Progenitor cell of endocrine pancreas (in vitro differentiated cells): ENCODE data around the gene RAB3GAP2. TPM values are rescaled to one million over a fixed set of nuclear protein-coding genes. Genes with fewer than 3 reads are reported as not detected.

ENCODE experiments used
- DNase-seq: peaks from one replicate; pipeline ENCODE4 v3.0.0; 2021; ENCODE audit warnings: low spot score; ENCODE audit not compliant: unreplicated experiment
- H3K27ac Mint-ChIP-seq: 2 replicates; pipeline ENCODE4 v1.8.0; 2021; ENCODE audit warnings: mild to moderate bottlenecking, moderate library complexity, mixed read lengths
- H3K27me3 Mint-ChIP-seq: 2 replicates; pipeline ENCODE4 v1.8.0; 2021; ENCODE audit warnings: mixed read lengths
- H3K36me3 Mint-ChIP-seq: 2 replicates; pipeline ENCODE4 v1.8.0; 2022; ENCODE audit warnings: mixed read lengths; ENCODE audit not compliant: insufficient read depth
- H3K4me1 Mint-ChIP-seq: 2 replicates; pipeline ENCODE4 v1.8.0; 2021; ENCODE audit warnings: low read depth, mixed read lengths
- H3K4me3 Mint-ChIP-seq: 2 replicates; pipeline ENCODE4 v1.8.0; 2021; ENCODE audit warnings: low read depth, mild to moderate bottlenecking, moderate library complexity, mixed read lengths
- H3K9me3 Mint-ChIP-seq: 2 replicates; pipeline ENCODE4 v1.8.0; 2021; ENCODE audit warnings: low read depth, mixed read lengths
- total RNA-seq: library from RNA; stranded (reverse); gene quantifications from 2 replicates; pipeline ENCODE4 v1.2.1, GENCODE V29; 2021
- TF ChIP-seq, protein P1 (sequence below): fragments of 200-600 bp; sonication (generic); IDR thresholded peaks from one replicate; pipeline ENCODE4 v1.5.0; 2021; ENCODE audit warnings: antibody characterized with exemption, mild to moderate bottlenecking; ENCODE audit not compliant: unreplicated experiment

Gene RAB3GAP2
- total RNA-seq, 1 donor from 2014 or later, result 47.9 TPM

- H3K4me3 Mint-ChIP-seq, result no peak overlapping the region
- no peaks in the 10 kb centered on the region for H3K27me3 Mint-ChIP-seq
- DNase-seq, result no peak
- no peak overlapping the region for H3K27ac Mint-ChIP-seq
- TF ChIP-seq, protein P1, sequence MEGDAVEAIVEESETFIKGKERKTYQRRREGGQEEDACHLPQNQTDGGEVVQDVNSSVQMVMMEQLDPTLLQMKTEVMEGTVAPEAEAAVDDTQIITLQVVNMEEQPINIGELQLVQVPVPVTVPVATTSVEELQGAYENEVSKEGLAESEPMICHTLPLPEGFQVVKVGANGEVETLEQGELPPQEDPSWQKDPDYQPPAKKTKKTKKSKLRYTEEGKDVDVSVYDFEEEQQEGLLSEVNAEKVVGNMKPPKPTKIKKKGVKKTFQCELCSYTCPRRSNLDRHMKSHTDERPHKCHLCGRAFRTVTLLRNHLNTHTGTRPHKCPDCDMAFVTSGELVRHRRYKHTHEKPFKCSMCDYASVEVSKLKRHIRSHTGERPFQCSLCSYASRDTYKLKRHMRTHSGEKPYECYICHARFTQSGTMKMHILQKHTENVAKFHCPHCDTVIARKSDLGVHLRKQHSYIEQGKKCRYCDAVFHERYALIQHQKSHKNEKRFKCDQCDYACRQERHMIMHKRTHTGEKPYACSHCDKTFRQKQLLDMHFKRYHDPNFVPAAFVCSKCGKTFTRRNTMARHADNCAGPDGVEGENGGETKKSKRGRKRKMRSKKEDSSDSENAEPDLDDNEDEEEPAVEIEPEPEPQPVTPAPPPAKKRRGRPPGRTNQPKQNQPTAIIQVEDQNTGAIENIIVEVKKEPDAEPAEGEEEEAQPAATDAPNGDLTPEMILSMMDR, result no peak
- H3K9me3 Mint-ChIP-seq, result no peaks in the 10 kb centered on the region
- H3K36me3 Mint-ChIP-seq, result peaks cover 24% of the 10 kb centered on the region
- H3K4me1 Mint-ChIP-seq, result no peaks in the 10 kb centered on the region
These were observed 68.4 kb downstream of the RAB3GAP2 start for GRCh38 chr1:220203816-220204215.

DNA sequence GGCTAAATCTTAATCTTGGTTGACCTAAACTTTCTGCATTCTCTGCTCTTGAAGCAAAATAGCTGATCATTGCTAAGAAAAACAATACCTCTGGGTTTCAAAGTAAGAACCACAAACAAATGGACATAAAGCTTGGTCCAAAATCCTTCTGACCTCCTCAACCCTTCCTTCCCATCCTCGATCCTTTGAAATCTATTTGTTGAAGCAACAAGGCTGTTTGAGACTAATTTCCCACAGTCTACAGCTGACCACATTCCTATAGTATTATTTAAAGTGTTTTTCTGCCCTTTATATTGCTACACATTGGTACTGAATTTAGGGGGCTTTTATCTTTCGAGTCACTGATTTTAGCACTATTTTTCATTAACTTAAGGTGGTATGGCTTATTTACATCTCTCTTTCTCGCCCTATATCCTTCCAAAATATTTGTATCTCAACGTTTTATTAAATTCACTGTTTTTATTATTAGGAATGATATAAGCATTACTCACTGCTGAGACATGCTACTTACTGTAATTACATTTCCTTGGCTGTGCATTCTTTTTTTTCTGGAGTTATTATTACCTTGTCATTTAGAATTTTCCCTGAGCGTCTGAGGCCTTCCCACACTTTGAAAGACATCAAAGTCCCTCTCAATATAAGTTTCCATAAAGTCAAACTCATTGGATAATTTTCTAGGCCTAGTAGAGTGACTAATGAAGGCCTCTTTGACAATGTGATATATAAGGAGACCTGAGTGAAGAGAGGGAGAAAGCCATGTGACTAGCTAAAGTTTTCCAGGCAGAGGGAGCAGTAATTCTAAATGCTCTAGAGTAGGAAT is 73.9 kb downstream of the RAB3GAP2 start:
- peaks cover 10% of the 10 kb centered on the region for H3K36me3 Mint-ChIP-seq
- no peak overlapping the region for H3K4me3 Mint-ChIP-seq
- no peak overlapping the region for H3K27ac Mint-ChIP-seq
- no peaks in the 10 kb centered on the region for H3K4me1 Mint-ChIP-seq
- TF ChIP-seq, protein P1, result no peak
- H3K27me3 Mint-ChIP-seq, result no peaks in the 10 kb centered on the region
- no peak for DNase-seq
- no peaks in the 10 kb centered on the region for H3K9me3 Mint-ChIP-seq

- H3K4me3 Mint-ChIP-seq, result no peak overlapping the region
- no peaks in the 10 kb centered on the region for H3K4me1 Mint-ChIP-seq
- H3K9me3 Mint-ChIP-seq, result no peaks in the 10 kb centered on the region
- DNase-seq, result no peak
- TF ChIP-seq, protein P1, result no peak
- H3K27ac Mint-ChIP-seq, result no peak overlapping the region
- H3K36me3 Mint-ChIP-seq, result peaks cover 10% of the 10 kb centered on the region
- H3K27me3 Mint-ChIP-seq, result no peaks in the 10 kb centered on the region
These were observed 76.6 kb downstream of the RAB3GAP2 start for GRCh38 chr1:220195701-220196100.

- Mint-ChIP-seq H3K4me1 (no peaks in the 10 kb centered on the region), H3K27ac (peak overlapping the region; percentile 21)
These were observed 82.4 kb downstream of the RAB3GAP2 start for GRCh38 chr1:220189750-220190347.

GRCh38 chr1:220188538-220188937 is 83.7 kb downstream of the RAB3GAP2 start:
- Mint-ChIP-seq H3K36me3 (peaks cover 8% of the 10 kb centered on the region), H3K27ac (no peak overlapping the region), H3K4me3 (no peak overlapping the region), H3K27me3 (no peaks in the 10 kb centered on the region), H3K9me3 (no peaks in the 10 kb centered on the region), H3K4me1 (no peaks in the 10 kb centered on the region)
- TF ChIP-seq, protein P1, result no peak
- no peak for DNase-seq

More at GRCh38 chr1:220189750-220190347, 82.4 kb downstream of the RAB3GAP2 start:
- peaks cover 13% of the 10 kb centered on the region for H3K36me3 Mint-ChIP-seq
- TF ChIP-seq, protein P1, result peak; percentile 59
- H3K9me3 Mint-ChIP-seq, result no peaks in the 10 kb centered on the region
- H3K27me3 Mint-ChIP-seq, result no peaks in the 10 kb centered on the region
- H3K4me3 Mint-ChIP-seq, result no peak overlapping the region
- DNase-seq, result no peak
